Posterior vena cava (tissue), 2 donors: ENCODE results near the gene UNCX. TPM values are rescaled to one million over a fixed set of nuclear protein-coding genes. Genes with fewer than 3 reads are reported as not detected.

Source experiments
- DNase-seq: peaks from one replicate; pipeline ENCODE4 v3.0.0-alpha.2; 2020; ENCODE audit warnings: low spot score
- intact Hi-C, 2 donors: fragments of 100-400 bp; cut with DNase I; formaldehyde crosslinking; loops; one replicate each; pipeline versions ENCODE4 v1.14.1 to v1.14.2; 2022 to 2023
- total RNA-seq, 2 donors: library from RNA; stranded (reverse); fragmentation: NEBNext Ultra II Directional; extraction: Animal tissue kit (Norgen Biotek cat#: 25700); gene quantifications; one replicate each; pipeline ENCODE4 v1.2.1, GENCODE V29; 2021
- donor health status: DM: yes; HTN: yes; CAD: no.
- donor health status: DM: yes; HTN: yes; CAD: no.

UNCX gene
- total RNA-seq, 2 donors from 2014 or later, result not detected

DNA sequence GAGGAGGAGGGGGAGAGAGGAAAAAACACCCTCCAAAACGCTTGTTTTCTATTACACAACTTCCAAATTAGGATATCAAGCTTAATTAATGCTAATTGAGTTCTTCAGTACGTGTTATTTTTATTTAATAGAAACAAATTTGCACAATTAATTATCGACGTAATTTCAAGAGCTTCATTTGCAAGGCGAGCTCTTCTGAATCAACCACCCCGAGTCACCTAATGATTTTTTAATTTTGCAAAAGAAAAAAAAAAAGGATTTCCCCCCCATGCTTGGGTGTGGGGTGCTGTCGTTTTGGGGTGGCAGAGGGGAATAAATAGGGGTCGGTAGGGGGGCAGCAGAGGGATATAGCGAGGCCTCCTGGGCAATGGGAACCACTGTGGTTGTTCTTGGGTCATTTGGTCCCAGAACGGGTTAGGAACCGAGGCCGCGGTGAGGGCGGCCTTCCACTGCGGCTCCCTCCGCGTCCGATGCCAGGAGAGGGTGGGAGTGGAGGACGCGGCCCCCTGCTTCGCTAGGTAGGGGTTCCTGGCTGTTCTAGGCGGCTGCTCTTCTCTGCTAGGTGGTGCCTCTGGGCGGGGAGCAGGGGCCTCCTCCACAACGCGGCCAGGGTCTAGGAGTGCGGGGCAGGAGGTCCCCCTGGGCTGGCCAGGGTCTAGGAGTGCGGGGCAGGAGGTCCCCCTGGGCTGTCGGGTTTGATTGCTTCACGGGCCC, 7.3 kb downstream of the UNCX start:
- intact Hi-C loops, result loop anchor here in 1 of 2 donors (10.0 kb wide), 1 partner anchor 155 kb away; no protein-coding TSS in a partner anchor
- no peak for DNase-seq

DNA sequence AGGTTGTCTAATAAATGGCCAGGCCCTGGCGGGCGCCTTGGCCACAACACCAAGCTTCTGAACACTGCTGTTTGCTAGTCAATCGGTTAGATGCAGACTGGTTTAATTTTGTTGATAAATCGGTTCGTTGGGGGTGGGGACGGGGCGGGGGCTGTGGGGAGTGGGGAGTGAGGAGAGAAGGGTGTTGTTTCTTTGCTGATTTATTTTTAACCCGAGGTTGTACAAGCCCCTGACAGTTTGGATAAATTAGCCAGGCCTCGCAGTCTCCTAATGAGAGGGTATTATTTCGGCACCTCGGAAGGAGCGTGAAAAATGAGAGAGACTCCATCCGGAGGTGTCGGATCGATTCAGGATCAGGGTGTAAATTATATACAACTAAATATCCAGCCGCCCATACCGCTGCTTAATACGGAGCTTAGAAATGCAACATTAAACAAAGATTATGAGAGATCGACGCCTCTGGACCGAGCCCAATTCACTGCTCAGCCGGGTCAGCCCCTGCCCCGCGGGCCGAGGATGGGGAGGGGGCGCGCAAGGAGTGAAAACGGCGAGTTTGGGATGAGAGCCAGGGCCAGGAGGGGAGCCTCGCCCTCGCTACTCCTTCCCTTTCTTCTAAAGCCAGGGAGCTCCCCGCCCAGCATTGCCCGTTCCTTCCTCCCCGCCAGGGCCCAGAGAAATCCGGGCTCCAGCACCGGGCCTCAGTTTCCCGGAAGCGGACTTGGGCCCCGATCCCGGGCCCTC, 8.0 kb downstream of the UNCX start:
- no peak for DNase-seq
- intact Hi-C loops, result loop anchor here in 1 of 2 donors (10.0 kb wide), 1 partner anchor 154 kb away; no protein-coding TSS in a partner anchor

DNA sequence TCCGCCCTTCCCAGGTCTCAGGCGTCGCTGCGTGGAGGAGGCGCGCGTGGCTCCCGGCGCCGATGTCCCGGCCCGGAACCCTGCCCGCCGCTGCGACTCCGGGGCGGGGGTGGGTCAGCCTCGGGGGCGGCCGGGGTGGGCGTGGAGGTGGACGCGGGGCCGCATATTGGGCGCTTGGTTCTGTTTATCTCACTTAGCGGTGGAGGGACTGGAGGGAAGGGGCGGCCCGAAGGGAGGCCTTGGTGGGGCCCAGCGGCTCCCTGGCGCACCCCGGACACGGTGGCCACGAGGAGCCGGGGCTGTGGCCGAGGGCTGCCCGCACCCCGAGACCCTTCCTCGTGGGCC, 8.6 kb downstream of the UNCX start:
- intact Hi-C loops, result loop anchor here in 1 of 2 donors (10.0 kb wide), 1 partner anchor 154 kb away; no protein-coding TSS in a partner anchor
- no peak for DNase-seq

DNA sequence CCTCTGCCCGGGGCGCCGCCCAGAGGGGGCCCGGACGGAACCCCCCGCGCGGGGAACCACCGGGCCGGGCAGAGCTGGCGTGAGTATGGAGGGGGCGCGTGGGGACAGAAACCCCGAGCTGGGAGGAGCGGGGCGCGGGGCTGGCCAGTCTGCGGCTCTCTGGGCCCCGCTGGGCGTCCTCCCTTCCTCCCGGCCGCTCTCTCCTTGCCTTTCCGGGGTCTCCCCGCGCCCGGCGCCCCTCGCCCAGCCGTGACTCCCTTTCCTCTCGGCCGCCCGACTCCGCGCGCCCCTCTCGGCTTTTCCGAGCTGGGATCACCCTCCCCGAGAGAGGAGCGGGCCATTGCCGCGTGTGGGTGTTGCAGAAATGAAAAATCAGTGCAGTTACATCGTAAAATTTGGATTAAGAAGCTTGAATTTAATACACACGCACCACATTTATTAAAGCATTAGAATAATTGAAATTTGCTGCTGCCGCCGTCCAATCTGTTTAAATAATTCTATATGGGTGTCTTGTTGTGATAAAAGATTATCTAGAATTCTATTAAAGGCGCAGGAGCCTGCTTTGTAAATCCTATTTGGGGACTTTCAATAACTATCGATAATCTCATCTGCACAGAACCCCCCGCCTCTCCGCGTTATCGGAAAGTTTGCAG, 9.1 kb downstream of the UNCX start:
- intact Hi-C loops, result loop anchor here in 1 of 2 donors (10.0 kb wide), 1 partner anchor 153 kb away; no protein-coding TSS in a partner anchor
- no peak for DNase-seq

DNA sequence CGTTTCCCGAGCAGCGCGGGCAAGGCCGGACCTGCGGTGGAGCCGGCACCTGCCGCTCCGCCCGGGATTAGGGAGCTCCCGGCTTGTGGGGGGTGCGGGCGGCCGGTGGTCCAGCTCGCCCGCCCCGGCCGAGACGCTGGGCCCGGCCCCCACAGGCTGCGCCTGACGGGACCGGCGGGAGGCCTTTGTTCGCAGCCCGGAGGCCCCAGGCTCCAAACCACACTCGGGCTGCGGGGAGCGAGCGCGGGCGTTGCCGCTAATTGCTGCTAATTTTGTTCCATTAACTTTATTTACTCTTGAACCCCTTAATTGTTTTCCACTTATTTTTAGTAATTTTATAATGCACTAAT, 9.6 kb downstream of the UNCX start:
- no peak for DNase-seq
- intact Hi-C loops, result loop anchor here in 1 of 2 donors (10.0 kb wide), 1 partner anchor 153 kb away; no protein-coding TSS in a partner anchor

DNA sequence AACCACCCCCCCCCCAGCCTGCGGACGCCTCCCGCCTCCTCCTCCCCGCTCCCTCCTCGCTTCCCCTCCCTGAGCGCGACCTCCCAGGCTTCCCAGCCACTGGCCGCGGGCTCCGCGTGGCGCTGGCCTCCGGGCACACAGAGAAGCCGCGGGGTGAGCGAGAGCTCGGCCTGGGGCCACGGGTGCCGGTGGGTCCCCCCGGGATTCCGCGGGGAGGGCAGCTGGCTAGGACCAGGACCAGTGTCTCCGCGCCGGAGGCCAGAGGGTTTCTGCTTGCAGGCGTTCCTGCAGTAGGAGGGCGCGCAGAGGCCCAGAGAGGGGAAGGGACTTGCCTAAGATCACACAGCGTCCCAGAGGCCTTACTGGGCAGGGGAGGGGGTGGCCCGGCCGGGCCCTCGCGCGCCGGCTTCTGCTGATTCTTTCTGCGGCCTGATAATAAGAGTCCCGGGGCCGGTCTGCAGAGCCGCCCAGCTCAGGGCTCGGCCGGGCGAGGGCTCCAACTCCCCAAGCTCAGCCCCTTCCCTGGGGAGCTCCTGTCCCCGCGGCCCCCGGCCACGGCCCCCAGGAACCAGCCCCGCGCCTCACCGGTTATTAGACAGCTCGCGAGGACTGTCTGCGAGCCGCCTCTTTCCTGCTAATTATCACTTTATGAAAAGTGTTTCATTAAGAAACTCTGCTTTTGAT, 10.1 kb downstream of the UNCX start:
- no peak for DNase-seq
- intact Hi-C loops, result loop anchor here in 1 of 2 donors (10.0 kb wide), 1 partner anchor 152 kb away; no protein-coding TSS in a partner anchor

DNA sequence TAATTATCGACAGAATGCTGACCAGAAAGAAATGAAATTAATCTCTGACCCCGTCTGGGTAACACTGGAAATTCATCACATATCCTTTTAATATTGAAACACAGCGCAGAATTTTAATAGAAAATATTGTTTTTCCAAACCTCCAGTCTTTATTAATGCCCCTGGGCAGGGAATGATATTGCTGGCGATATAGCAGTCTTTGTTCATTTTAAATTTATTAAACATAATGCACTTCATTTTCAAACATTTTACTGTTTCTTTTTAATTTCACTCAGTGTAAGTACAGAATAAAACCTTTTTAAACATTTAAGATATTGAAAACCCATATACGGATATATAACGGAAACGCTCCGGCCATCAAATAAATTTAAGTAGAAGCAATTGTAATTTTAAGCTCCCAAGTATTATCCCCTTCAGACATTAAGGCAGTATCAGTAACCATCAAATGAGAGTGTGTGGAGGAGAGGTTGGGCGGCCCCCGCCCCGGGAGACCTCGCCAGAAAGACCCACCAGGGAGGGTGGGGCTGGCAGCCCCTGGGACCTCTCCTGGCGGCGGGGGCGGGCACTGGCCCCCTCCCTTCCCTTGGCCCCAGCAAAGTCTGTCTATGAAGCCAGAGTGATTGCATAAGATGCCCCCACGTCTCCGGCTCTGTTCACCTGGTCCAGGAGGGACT, 10.8 kb downstream of the UNCX start:
- no peak for DNase-seq
- intact Hi-C loops, result loop anchor here in 1 of 2 donors (10.0 kb wide), 1 partner anchor 151 kb away; no protein-coding TSS in a partner anchor

DNA sequence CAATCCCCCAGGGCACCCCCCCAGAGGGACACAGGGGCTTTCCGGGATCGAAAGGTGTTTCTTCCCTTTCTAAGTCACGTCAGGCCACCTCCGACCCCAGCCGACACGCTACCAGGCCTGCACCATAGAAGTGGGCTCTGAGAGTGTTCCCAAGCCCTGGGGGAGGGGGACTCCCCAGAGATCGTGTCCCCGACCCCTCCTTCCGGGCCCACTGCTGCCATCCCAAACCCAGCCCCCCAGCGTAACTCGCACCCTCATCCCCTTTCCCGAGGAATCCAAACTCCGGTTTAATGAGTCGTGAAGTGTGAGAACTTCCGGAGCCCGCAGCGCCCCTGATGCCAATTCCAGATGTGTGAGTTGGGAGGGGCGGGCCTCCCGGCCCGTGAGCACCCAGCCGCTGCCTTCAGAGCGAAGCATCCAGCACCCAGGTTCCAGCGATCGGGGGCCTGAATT, 11.3 kb downstream of the UNCX start:
- DNase-seq, result no peak
- intact Hi-C loops, result loop anchor here in 1 of 2 donors (10.0 kb wide), 1 partner anchor 151 kb away; no protein-coding TSS in a partner anchor

DNA sequence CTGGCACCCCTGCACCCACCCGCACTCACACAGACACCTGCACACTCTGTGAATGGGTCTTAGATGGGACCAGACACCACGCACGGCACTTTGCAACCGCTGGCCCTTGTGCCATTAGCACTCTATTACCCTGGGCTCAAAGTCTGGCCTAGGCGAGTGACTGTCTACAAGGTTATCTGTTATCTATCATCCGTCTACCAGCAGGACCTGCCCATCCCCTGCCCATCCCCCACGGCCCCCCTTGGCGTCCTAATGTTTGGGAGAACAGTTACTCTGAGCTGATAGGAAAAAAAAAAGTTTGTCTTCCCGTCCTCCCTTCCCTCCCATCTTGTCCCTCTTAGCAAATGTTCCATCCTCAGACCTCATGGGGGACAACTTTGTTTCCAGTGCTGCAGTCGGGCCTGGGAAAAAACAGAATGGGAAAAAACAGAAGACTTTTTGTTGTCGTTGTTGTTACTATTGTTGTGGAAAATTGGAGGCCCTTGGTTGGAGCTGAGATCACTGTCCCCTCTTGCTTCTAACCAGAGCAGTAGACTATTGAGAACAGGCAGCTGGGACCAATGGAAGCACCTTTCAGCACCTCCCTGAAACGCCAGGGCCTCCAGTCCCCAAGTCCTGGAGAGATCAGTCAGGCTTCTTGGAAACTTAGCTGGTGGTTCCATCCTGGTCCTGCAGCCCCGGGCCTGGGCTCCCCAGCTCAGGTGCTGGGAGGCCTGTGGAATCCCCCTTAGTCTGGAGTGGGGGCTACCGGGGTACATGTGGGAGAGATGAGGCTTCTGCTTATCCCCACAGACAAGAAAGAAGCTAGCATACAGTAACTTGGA, 12.2 kb downstream of the UNCX start:
- no peak for DNase-seq
- intact Hi-C loops, result loop anchor here in 1 of 2 donors (10.0 kb wide), 1 partner anchor 150 kb away; no protein-coding TSS in a partner anchor

DNA sequence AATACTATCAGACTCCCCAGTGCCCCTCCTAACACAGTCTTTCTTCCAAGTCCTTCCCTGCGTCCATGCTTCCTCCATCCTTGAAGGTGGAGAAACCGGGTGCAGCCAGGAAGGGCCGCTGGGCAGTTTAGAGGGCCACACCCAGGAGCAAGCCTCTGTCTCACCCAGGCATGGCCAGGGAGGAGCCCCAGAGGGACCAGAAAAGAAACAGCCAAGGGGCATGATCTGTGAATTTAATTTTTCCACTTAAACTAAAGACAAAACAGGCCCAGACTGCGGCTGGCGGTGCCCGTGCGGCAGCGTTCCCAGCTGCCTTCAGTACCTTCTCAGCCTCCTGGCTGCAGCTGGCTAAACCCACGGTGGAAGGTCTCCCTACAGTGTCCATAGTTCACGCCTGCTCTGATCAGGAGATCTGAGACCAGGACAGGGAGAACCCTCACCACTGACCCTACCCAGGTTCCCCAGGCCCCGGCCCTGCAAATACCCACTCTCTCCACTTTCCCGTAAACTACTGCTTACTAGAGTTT, 12.9 kb downstream of the UNCX start:
- no peak for DNase-seq
- intact Hi-C loops, result loop anchor here (1.0 to 10.0 kb wide), 2 partner anchors 25 to 149 kb away; no protein-coding TSS in a partner anchor

DNA sequence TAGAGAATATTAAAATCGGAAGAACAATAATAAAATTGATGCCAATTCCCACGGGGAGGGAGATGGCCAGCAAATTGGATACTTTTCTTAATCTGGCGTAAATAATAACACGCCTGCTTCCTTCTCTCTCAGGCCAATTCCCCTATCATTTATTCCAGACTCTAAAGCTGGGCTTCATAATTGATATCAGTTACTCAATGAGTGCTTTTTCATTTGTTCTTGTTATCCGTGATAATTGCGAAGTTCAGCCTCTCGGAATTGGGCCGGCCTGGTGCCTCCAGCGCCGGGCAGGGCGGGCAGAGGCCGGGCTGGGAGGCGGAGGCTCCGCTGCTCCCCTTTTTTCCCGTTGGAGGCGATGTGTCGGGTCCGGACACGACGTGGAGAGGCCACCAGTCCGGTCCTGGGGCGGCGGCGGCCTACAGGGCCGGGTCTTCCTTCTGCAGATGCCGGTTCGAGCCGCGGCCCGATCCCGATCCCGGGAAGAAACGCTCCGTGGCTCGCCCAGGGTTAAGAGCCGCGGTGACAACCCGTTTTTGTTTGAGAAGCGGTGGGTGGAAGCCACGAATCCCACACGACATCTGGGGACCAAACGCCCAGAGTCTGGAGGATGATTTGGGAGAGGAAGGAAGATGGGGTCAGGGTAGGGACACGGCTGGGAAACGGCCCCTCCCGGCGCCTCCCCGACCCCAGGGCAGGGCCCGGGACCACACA, 13.6 kb downstream of the UNCX start:
- no peak for DNase-seq
- intact Hi-C loops, result loop anchor here (1.0 to 10.0 kb wide), 2 partner anchors 24 to 148 kb away; no protein-coding TSS in a partner anchor

DNA sequence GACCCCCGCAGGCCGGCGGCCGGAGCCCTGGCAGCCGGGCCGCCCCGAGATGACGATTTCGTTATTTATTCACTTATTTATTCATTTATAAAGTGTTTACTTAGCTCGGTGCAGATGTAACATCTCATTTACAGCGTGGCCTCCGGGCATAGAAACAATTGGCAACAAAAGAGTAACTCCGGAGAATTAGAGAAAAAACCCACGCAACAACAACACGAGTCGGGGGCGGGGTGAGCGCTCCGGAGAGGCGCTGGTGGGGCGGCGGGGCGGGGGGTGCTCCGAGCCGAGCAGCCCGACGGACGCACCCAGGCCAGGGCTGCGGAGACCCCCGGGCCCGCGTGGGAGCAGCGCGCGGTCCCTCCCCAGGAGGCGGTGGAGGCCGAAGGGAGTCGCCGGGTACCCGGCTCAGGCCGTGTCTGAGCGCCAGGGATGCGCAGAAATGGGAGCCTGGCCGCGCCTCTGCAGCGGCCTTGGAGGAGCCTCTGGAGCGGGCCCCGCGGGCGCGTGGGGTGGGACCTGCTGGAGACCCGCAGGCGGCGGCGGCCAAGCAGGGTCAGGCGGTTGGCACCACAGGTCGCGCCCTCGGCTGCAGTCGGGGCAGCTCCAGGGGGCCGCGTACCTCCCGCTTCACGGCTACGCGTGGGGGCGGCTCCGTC, 14.3 kb downstream of the UNCX start:
- DNase-seq, result no peak
- intact Hi-C loops, result loop anchor here (1.0 to 10.0 kb wide), 2 partner anchors 23 to 148 kb away; no protein-coding TSS in a partner anchor

DNA sequence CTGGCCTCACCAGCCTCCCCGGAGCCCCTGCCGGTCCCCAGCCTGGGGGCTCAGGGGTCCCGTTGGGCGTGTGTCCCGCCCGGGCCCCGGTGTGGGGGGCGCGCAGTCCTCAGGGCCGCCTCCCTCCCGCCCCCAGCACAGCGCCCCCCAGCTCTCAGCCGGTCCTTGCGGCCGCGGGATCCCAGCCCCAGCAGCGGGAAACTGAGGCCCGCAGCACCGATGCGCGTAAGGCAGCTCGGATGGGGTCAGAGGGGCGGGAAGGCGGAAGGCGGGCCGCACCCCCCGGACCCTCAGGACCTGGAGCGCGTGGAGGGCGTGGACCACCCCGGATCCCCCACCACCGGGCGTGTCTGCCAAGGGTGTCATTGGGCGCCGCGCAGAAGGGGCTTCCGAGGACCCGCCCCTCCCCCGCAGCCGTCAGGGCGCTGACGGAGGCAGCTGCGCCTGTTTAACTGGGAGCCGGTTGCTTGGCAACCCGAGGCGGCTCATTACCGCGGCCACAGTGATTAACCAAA, 14.9 kb downstream of the UNCX start:
- no peak for DNase-seq
- intact Hi-C loops, result loop anchor here in 1 of 2 donors (10.0 kb wide), 1 partner anchor 147 kb away; no protein-coding TSS in a partner anchor

DNA sequence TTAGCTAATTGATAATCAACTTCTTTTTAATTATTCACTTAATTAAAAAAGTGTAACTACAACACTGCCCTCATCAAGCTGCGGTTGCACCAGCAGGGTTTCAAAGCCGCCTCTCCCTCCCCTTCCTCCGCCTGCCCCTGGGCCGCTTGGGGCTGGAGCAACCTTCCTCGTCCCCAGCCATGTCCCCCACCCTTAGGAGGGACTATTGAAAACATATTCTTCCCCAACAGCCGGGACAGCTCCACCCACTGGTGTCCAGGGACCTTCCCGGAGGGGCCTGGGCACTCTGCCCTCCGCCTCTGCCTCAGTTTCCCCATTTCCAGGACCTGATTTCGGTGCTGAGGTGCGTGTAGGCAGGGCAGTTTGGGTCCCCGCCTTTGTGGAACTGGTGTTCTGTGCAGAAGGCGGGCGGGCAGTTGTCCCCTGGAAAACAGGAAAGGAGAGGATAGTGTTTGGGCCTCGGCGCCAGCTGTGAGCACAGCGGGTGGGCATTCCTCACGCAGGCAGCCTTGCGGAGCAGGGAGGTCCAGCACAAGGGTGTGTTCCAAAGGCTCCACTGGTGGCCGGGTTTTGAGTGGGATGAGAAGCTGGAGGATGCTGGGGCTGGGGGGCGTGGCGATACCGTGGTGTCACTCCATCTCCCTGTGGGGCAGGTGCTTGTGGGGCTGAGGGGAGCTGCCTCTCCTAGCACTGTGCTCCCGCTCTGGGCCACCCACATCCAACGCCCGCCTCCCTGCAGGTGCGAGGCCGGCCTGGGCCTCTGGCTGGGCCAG, 15.7 kb downstream of the UNCX start:
- no peak for DNase-seq

More for the DNA sequence above, 15.7 kb downstream of the UNCX start:
- intact Hi-C loops, result loop anchor here in 1 of 2 donors (10.0 kb wide), 1 partner anchor 146 kb away; no protein-coding TSS in a partner anchor
